OCI-LY3 (cell line): ENCODE data around the gene ADSS2.

ENCODE experiments used
- H2AFZ ChIP-seq: fragments of 200-600, 300-600 bp; shearing (Covaris generic); 2 replicates; pipeline ENCODE4 v1.6.0; 2014; ENCODE audit warnings: antibody characterized with exemption, low read depth, low read length
- H3K27ac ChIP-seq: fragments of 200-600, 300-600 bp; sonication (generic); 2 replicates; pipeline ENCODE4 v1.5.1; 2014; ENCODE audit warnings: mild to moderate bottlenecking, low read length, moderate library complexity, mixed read lengths
- H3K27me3 ChIP-seq: fragments of 200-600, 300-600 bp; sonication (generic); 2 replicates; pipeline ENCODE4 v1.6.1; 2014; ENCODE audit warnings: low read depth, low read length, mixed read lengths
- H3K36me3 ChIP-seq: fragments of 200-600, 300-600 bp; sonication (generic); replicated peaks from 2 replicates; pipeline ENCODE3; 2014; ENCODE audit warnings: low read depth, low read length, mixed read lengths
- H3K4me1 ChIP-seq: fragments of 300-600, 200-600 bp; sonication (generic); 2 replicates; pipeline ENCODE4 v1.6.1; 2014; ENCODE audit warnings: low read length, mixed read lengths
- H3K4me2 ChIP-seq: fragments of 200-600, 300-600 bp; sonication (generic); 2 replicates; pipeline ENCODE4 v1.6.1; 2014; ENCODE audit warnings: low read length, mixed read lengths
- H3K4me3 ChIP-seq: fragments of 300-600, 200-600 bp; sonication (generic); 2 replicates; pipeline ENCODE4 v1.5.1; 2014; ENCODE audit warnings: antibody characterized with exemption, mild to moderate bottlenecking, low read length, moderate library complexity
- H3K79me2 ChIP-seq: fragments of 300-600, 200-600 bp; shearing (Covaris generic); 2 replicates; pipeline ENCODE4 v1.6.1; 2014; ENCODE audit warnings: mild to moderate bottlenecking, low read length, mixed read lengths
- H3K9ac ChIP-seq: fragments of 300-600, 200-600 bp; shearing (Covaris generic); 2 replicates; pipeline ENCODE4 v1.6.0; 2014; ENCODE audit warnings: mild to moderate bottlenecking, low read length, moderate library complexity
- H3K9me3 ChIP-seq: fragments of 200-600, 300-600 bp; shearing (Covaris generic); 2 replicates; pipeline ENCODE4 v1.6.1; 2014; ENCODE audit warnings: low read length, mixed read lengths; ENCODE audit not compliant: insufficient read depth
- H4K20me1 ChIP-seq: fragments of 200-600, 300-600 bp; sonication (generic); 2 replicates; pipeline ENCODE4 v1.6.1; 2016; ENCODE audit warnings: low read length, mixed read lengths; ENCODE audit not compliant: insufficient read depth
- CTCF ChIP-seq: fragments of 200-600, 300-600 bp; sonication (generic); IDR thresholded peaks from 2 replicates; pipeline ENCODE4 v1.5.1; 2014; ENCODE audit warnings: antibody characterized with exemption, low read length, low read depth
- EZH2phosphoT487 ChIP-seq: fragments of 200-600 bp; shearing (Covaris generic); IDR thresholded peaks from 2 replicates; pipeline ENCODE4 v1.6.1; 2018; ENCODE audit warnings: antibody characterized with exemption, mixed run types, low read depth

The ADSS2 gene

DNA sequence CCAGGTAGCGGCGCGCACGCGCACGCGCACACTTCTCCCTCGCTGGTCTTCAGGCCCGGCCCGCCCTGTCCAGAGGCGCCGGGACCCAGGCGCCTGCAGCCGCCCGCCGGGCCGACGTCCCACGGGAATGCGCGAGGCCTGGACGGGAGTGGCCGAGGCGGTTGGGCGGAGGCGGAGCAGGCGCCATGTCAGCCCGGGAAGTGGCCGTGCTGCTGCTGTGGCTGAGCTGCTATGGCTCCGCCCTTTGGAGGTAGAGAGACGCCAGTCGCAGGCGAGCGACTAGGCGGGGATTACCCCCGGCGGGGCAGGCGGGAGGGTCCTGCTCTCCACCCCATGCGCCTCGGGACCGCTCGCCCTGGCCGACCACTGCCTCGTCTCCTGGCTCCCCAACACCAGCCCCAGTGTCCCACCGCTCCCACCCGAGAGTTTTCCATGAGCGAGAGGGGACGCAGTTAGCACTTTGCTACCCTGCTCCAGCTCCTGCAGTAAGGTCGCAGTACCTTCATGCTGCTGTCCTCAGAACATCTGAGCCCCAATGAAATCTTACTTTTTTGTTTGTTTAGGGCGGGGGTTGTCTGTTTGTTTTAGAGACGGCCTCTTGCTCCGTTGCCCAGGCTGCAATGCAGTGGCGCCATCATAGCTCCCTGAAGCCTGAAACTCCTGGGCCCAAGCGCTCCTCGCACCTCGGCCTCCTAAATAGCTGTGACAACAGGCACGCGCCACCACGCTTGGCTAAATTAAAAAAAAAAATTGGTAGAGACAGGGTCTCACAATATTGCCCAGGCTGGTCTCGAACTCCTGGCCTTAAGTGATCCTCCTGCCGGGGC, 9.7 kb upstream of the ADSS2 start, which contains the start of gene CATSPERE:
Gene CATSPERE, plus strand, starts transcription at position 29 of the 827 bp plus-strand sequence. Its CDS starts 157 bp downstream, at position 186.
- no peaks in the 10 kb centered on the region for H3K36me3 ChIP-seq
- H3K27ac ChIP-seq: peak within 1 kb of the TSS; percentile 52

GRCh38 chr1:244460197-244460596, 8.5 kb upstream of the ADSS2 start:
- H3K9me3 ChIP-seq: no peaks in the 10 kb centered on the region
- no peak overlapping the region for H3K27ac ChIP-seq
- H3K27me3 ChIP-seq: no peaks in the 10 kb centered on the region
- TF ChIP-seq EZH2phosphoT487: no peak
- TF ChIP-seq CTCF: no peak
- no peak overlapping the region for H2AFZ ChIP-seq
- no peaks in the 10 kb centered on the region for H4K20me1 ChIP-seq
- H3K4me1 ChIP-seq: peaks cover 13% of the 10 kb centered on the region
- H3K79me2 ChIP-seq: no peaks in the 10 kb centered on the region
- no peaks in the 10 kb centered on the region for H3K36me3 ChIP-seq
- H3K4me2 ChIP-seq: no peak overlapping the region
- no peak overlapping the region for H3K9ac ChIP-seq
- H3K4me3 ChIP-seq: no peak overlapping the region

More for the DNA sequence above, 9.7 kb upstream of the ADSS2 start, which contains the start of gene CATSPERE:
- H4K20me1 ChIP-seq: no peaks in the 10 kb centered on the region
- peak within 1 kb of the TSS; percentile 82 for H3K4me3 ChIP-seq
- H3K4me1 ChIP-seq: peaks cover 13% of the 10 kb centered on the region
- no peaks in the 10 kb centered on the region for H3K27me3 ChIP-seq
- H2AFZ ChIP-seq: peak within 1 kb of the TSS; percentile 79
- peak within 1 kb of the TSS; percentile 81 for H3K9ac ChIP-seq
- no peaks in the 10 kb centered on the region for H3K9me3 ChIP-seq
- peak within 1 kb of the TSS; percentile 77 for H3K4me2 ChIP-seq
- H3K79me2 ChIP-seq: no peaks in the 10 kb centered on the region
- TF ChIP-seq EZH2phosphoT487 (no peak), CTCF (no peak)

GRCh38 chr1:244458781-244459180, 7.1 kb upstream of the ADSS2 start:
- H2AFZ ChIP-seq: no peak overlapping the region
- H3K4me1 ChIP-seq: peaks cover 13% of the 10 kb centered on the region
- no peaks in the 10 kb centered on the region for H3K9me3 ChIP-seq
- no peak overlapping the region for H3K4me2 ChIP-seq
- no peaks in the 10 kb centered on the region for H3K27me3 ChIP-seq
- H3K4me3 ChIP-seq: no peak overlapping the region
- no peak for TF ChIP-seq EZH2phosphoT487
- TF ChIP-seq CTCF: no peak
- no peaks in the 10 kb centered on the region for H4K20me1 ChIP-seq
- no peaks in the 10 kb centered on the region for H3K36me3 ChIP-seq
- H3K9ac ChIP-seq: no peak overlapping the region
- H3K79me2 ChIP-seq: no peaks in the 10 kb centered on the region
- H3K27ac ChIP-seq: no peak overlapping the region

DNA sequence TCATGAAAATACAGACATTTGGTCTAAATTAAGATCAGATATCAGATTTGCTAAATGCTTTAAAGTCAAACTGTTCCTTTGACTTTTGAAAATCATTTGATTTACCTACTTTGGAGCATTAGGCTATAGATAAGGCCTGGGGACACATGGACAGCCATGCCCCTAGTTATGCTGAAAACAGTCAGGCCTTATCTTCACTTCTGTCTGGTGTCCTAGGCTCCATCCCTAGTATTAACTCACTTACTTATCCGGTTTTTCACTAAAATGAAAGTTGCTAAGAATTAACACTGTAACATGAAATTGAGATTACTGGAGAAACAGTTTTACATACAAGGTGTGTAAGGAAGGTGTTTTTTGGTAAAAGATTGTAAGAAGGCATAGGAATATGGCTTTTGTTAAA, 4.9 kb upstream of the ADSS2 start:
- H3K4me1 ChIP-seq: peaks cover 15% of the 10 kb centered on the region
- TF ChIP-seq EZH2phosphoT487: no peak
- TF ChIP-seq CTCF: no peak
- no peak overlapping the region for H2AFZ ChIP-seq

More for the DNA sequence above, 4.9 kb upstream of the ADSS2 start:
- H3K27me3 ChIP-seq: no peaks in the 10 kb centered on the region
- H3K79me2 ChIP-seq: peaks cover under 1% of the 10 kb centered on the region
- H3K4me2 ChIP-seq: no peak overlapping the region
- no peaks in the 10 kb centered on the region for H4K20me1 ChIP-seq
- no peaks in the 10 kb centered on the region for H3K9me3 ChIP-seq
- H3K9ac ChIP-seq: no peak overlapping the region
- no peak overlapping the region for H3K27ac ChIP-seq
- no peaks in the 10 kb centered on the region for H3K36me3 ChIP-seq
- H3K4me3 ChIP-seq: no peak overlapping the region
